Pancreas (tissue), 10 donors: ENCODE data around the gene FAM20A. TPM values are rescaled to one million over a fixed set of nuclear protein-coding genes. Genes with fewer than 3 reads are reported as not detected.

Experiments
- ATAC-seq, 4 donors: fragments of 200-7000 bp; cut with Tn5 transposase; one replicate each; pipeline versions ENCODE4 v1.8.0 to v1.9.1; 2020; ENCODE audit warnings: mild to moderate bottlenecking in 4 of 4, moderate library complexity in 4 of 4
- DNase-seq, 6 donors: peaks; one replicate each; pipeline ENCODE4 v3.0.0-alpha.2; 2020
- FAIRE-seq: peaks from 2 replicates; lab custom pipeline; 2012; peaks lifted over from hg19 to GRCh38; lab: Jason Lieb, UNC
- H3K27ac ChIP-seq, 4 donors: fragments of 200-600 bp; sonication (generic); 1 replicate in 3 of 4; 2 replicates in 1 of 4; pipeline versions ENCODE4 v1.5.0 to v1.8.0; 2020
- H3K27me3 ChIP-seq, 4 donors: fragments of 200-600 bp; one replicate each; pipeline ENCODE4 v1.8.0; 2021
- H3K36me3 ChIP-seq, 3 donors: fragments of 200-600 bp; sonication (generic) in 1 of 3; one replicate each; pipeline versions ENCODE4 v1.5.0 to v1.8.0; 2020 to 2021
- H3K4me1 ChIP-seq, 3 donors: fragments of 200-600 bp; one replicate each; pipeline ENCODE4 v1.8.0; 2021
- H3K4me3 ChIP-seq, 4 donors: fragments of 200-600 bp; sonication (generic) in 2 of 4; one replicate each; pipeline versions ENCODE4 v1.5.0 to v1.8.0; 2020 to 2021
- H3K9me3 ChIP-seq, 4 donors: fragments of 200-600 bp; one replicate each; pipeline ENCODE4 v1.8.0; 2021
- CTCF ChIP-seq, 4 donors: fragments of 200-600 bp; sonication (generic) in 3 of 4; IDR thresholded peaks; one replicate each; pipeline versions ENCODE4 v1.5.0 to v1.8.0; 2021; ENCODE audit warnings: antibody characterized with exemption in 4 of 4
- WGBS, 2 donors: extraction: QIAGEN DNeasy Blood & Tissue Kit; methylation state at CpG; one replicate each; pipeline ENCODE4 v1.1.7; 2013; 5-methylcytosine and 5-hydroxymethylcytosine counted together
- intact Hi-C, 3 donors: fragments of 100-400 bp; cut with DNase I; formaldehyde crosslinking; loops; one replicate each; pipeline versions ENCODE4 v1.11.1 to v1.14.2; 2022
- polyA plus RNA-seq, 2 donors: library from polyadenylated mRNA; stranded (reverse); fragments of 200-250 nt; gene quantifications; one replicate each; pipeline ENCODE4 v1.2.3, GENCODE V29; 2013
- total RNA-seq, 6 donors: library from RNA; stranded (reverse); fragmentation: NEBNext Ultra II Directional in 4 of 6; extraction: Animal tissue kit (Norgen Biotek cat#: 25700) in 4 of 6; gene quantifications; one replicate each; pipeline versions ENCODE4 v1.2.1 to v1.2.4, GENCODE V29; 2021 to 2023
- donor health status: healthy with polysubstance abuse.
- donor health status: DM: no; HTN: no; CAD: no; lungs with moderate emphysema.
- donor health status: DM: no; HTN: no; CAD: no.
- donor health status: control.
- donor health status: control.
- donor health status: Bipolar disorder and iron deficiency.
- donor health status: DM: yes; HTN: yes; CAD: no.
- donor health status: DM: no; HTN: no; CAD: no.
- donor health status: DM: no; HTN: no; CAD: no.
- donor health status: DM: yes; HTN: yes; CAD: no.

The FAM20A gene
- total and polyA plus RNA-seq, 8 donors: 0.46 to 9.0 (median 3.9) TPM

- no peaks in the 10 kb centered on the region for H3K9me3 ChIP-seq
- H3K27me3 ChIP-seq: no peaks in the 10 kb centered on the region
- H3K27ac ChIP-seq: peak overlapping the region in 2 of 4 donors; percentile 98
- H3K4me3 ChIP-seq: peak overlapping the region; percentile 90 to 99 (median 94)
- ATAC-seq: no peak
- H3K36me3 ChIP-seq: peaks cover 0 to 9% (median 5%) of the 10 kb centered on the region in 3 donors
- DNase-seq: no peak
- TF ChIP-seq CTCF (IDR thresholded peaks at IDR 0.05): no peak
- intact Hi-C loops: no loop called here
- no peak for FAIRE-seq
- peaks cover 0 to 28% (median 8%) of the 10 kb centered on the region in 3 donors for H3K4me1 ChIP-seq
- WGBS, 2 donors: 14% methylated on average over 3 of the region's 3 CpGs
Observed at GRCh38 chr17:68513932-68514331, 87.2 kb downstream of the FAM20A start.

GRCh38 chr17:68512960-68513474 is 88.2 kb downstream of the FAM20A start:
- Histone ChIP-seq H3K27me3 (no peaks in the 10 kb centered on the region), H3K4me1 (peaks cover 0 to 28% (median 8%) of the 10 kb centered on the region in 3 donors), H3K4me3 (peak overlapping the region; percentile 90 to 99 (median 94)), H3K36me3 (peaks cover 0 to 9% (median 5%) of the 10 kb centered on the region in 3 donors), H3K27ac (peak overlapping the region; percentile 96 to 98 (median 98)), H3K9me3 (no peaks in the 10 kb centered on the region)
- FAIRE-seq (no peak), DNase-seq (no peak), ATAC-seq (peak in 2 of 4 donors; percentile 1 to 7)
- no peak for TF ChIP-seq CTCF (IDR thresholded peaks at IDR 0.05)
- intact Hi-C loops: no loop called here
- 0 to 1% methylated on average over 20 of the region's 20 CpGs for WGBS, 2 donors

GRCh38 chr17:68512247-68512959 is 88.8 kb downstream of the FAM20A start, which contains the start of gene PRKAR1A:
TSS of gene PRKAR1A (plus strand) at chr17:68512430. CDS start at chr17:68515400, 2,970 bp downstream.
- Histone ChIP-seq H3K27ac (peak within 1 kb of the TSS; percentile 96 to 98 (median 98)), H3K27me3 (no peaks in the 10 kb centered on the region), H3K9me3 (no peaks in the 10 kb centered on the region), H3K36me3 (peaks cover 0 to 9% (median 5%) of the 10 kb centered on the region in 3 donors), H3K4me1 (peaks cover 0 to 28% (median 8%) of the 10 kb centered on the region in 3 donors), H3K4me3 (peak within 1 kb of the TSS; percentile 90 to 99 (median 94))
- no peak for FAIRE-seq
- ATAC-seq: peak; percentile 92 to 94 (median 94)
- WGBS, 2 donors: 1% methylated on average over 51 to 81 of the region's 81 CpGs
- no peak for TF ChIP-seq CTCF (IDR thresholded peaks at IDR 0.05)
- intact Hi-C loops: no loop called here
- DNase-seq: peak; percentile 91 to 97 (median 94)

GRCh38 chr17:68511671-68512246 is 89.4 kb downstream of the FAM20A start:
- FAIRE-seq: no peak
- intact Hi-C loops: no loop called here
- Histone ChIP-seq H3K9me3 (no peaks in the 10 kb centered on the region), H3K36me3 (peaks cover 0 to 9% (median 5%) of the 10 kb centered on the region in 3 donors), H3K27me3 (no peaks in the 10 kb centered on the region), H3K4me1 (peaks cover 0 to 28% (median 8%) of the 10 kb centered on the region in 3 donors), H3K27ac (peak overlapping the region; percentile 96 to 98 (median 98)), H3K4me3 (peak overlapping the region; percentile 90 to 99 (median 94))
- TF ChIP-seq CTCF (IDR thresholded peaks at IDR 0.05): no peak
- WGBS, 2 donors: 0 to 1% methylated on average over 34 to 49 of the region's 49 CpGs
- peak; percentile 67 to 90 (median 80) for DNase-seq
- peak; percentile 68 to 77 (median 70) for ATAC-seq
